Ishikawa (cell line): ENCODE data around the gene ESYT2.

Experiments used
- CEBPB ChIP-seq: IDR thresholded peaks from 2 replicates; pipeline ENCODE4 v1.6.1; 2012
- CREB1 ChIP-seq: IDR thresholded peaks from 2 replicates; pipeline ENCODE4 v1.6.1; 2012; ENCODE audit warnings: low read depth
- EGR1 ChIP-seq: IDR thresholded peaks from 2 replicates; pipeline ENCODE4 v1.6.1; 2012
- EP300 ChIP-seq: IDR thresholded peaks from 2 replicates; pipeline ENCODE4 v1.6.1; 2012; ENCODE audit warnings: borderline replicate concordance
- FOXM1 ChIP-seq: IDR thresholded peaks from 2 replicates; pipeline ENCODE4 v1.6.1; 2012; ENCODE audit warnings: low read depth, borderline replicate concordance
- NFIC ChIP-seq: IDR thresholded peaks from 2 replicates; pipeline ENCODE4 v1.6.1; 2012
- RAD21 ChIP-seq: IDR thresholded peaks from 2 replicates; pipeline ENCODE4 v1.6.1; 2012; ENCODE audit warnings: low read depth
- TAF1 ChIP-seq: IDR thresholded peaks from 2 replicates; pipeline ENCODE4 v1.6.1; 2012; ENCODE audit warnings: low read depth, mild to moderate bottlenecking
- TCF12 ChIP-seq: IDR thresholded peaks from 2 replicates; pipeline ENCODE4 v1.6.1; 2012; ENCODE audit warnings: low read depth
- TEAD4 ChIP-seq: IDR thresholded peaks from 2 replicates; pipeline ENCODE4 v1.6.1; 2012
- YY1 ChIP-seq: IDR thresholded peaks from 2 replicates; pipeline ENCODE4 v1.6.1; 2012; ENCODE audit warnings: low read depth
- ZBTB7A ChIP-seq: IDR thresholded peaks from 2 replicates; pipeline ENCODE4 v1.6.1; 2012; ENCODE audit warnings: low read depth
- TF ChIP-seq, protein P1 (sequence below): IDR thresholded peaks from 2 replicates; pipeline ENCODE4 v1.6.1; 2012; ENCODE audit warnings: low read depth, mild to moderate bottlenecking
- TF ChIP-seq, protein P2 (sequence below): IDR thresholded peaks from 2 replicates; pipeline ENCODE4 v1.6.1; 2012

DNA sequence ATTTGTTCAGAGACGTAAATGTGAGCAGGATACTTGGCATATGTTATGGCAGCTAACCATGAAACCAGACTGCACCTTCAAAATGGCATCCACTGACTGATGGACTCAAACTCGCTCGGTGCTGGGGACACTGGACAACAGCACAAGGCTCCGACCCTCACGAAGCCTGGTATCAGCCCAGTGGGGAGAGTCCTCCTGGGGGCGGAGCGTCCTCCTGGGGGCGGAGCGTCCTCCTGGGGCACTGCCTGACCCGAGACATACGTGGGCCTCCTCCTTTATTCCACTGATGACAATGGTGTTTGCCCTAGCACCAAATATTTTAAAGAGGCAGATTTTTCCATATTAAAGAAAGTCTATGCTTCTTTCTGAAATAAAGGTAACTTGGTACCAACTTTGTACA is 39.5 kb downstream of the ESYT2 start:
- TF ChIP-seq, protein P1, sequence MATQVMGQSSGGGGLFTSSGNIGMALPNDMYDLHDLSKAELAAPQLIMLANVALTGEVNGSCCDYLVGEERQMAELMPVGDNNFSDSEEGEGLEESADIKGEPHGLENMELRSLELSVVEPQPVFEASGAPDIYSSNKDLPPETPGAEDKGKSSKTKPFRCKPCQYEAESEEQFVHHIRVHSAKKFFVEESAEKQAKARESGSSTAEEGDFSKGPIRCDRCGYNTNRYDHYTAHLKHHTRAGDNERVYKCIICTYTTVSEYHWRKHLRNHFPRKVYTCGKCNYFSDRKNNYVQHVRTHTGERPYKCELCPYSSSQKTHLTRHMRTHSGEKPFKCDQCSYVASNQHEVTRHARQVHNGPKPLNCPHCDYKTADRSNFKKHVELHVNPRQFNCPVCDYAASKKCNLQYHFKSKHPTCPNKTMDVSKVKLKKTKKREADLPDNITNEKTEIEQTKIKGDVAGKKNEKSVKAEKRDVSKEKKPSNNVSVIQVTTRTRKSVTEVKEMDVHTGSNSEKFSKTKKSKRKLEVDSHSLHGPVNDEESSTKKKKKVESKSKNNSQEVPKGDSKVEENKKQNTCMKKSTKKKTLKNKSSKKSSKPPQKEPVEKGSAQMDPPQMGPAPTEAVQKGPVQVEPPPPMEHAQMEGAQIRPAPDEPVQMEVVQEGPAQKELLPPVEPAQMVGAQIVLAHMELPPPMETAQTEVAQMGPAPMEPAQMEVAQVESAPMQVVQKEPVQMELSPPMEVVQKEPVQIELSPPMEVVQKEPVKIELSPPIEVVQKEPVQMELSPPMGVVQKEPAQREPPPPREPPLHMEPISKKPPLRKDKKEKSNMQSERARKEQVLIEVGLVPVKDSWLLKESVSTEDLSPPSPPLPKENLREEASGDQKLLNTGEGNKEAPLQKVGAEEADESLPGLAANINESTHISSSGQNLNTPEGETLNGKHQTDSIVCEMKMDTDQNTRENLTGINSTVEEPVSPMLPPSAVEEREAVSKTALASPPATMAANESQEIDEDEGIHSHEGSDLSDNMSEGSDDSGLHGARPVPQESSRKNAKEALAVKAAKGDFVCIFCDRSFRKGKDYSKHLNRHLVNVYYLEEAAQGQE, result no peak
- TF ChIP-seq EGR1 (no peak), EP300 (no peak), RAD21 (no peak), FOXM1 (no peak), NFIC (no peak), CREB1 (no peak), TEAD4 (no peak), CEBPB (no peak), TCF12 (no peak), ZBTB7A (no peak), TAF1 (no peak), YY1 (no peak)
- TF ChIP-seq, protein P2, sequence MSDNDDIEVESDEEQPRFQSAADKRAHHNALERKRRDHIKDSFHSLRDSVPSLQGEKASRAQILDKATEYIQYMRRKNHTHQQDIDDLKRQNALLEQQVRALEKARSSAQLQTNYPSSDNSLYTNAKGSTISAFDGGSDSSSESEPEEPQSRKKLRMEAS, result no peak
